ENCODE data around the gene APLNR. TPM values are rescaled to one million over a fixed set of nuclear protein-coding genes. Genes with fewer than 3 reads are reported as not detected.

The APLNR gene
- total and polyA plus RNA-seq, 2 of the 4 experiments (the other 2 are of a cell fraction), result not detected

- no peak overlapping the region for H2BK5ac ChIP-seq (ENCODE audit: low read depth, low read length, poor library complexity, severe bottlenecking)
- no TSS peak for BruUV-seq (replicated peaks)
- peak overlapping the region; percentile 29 for H2AK9ac ChIP-seq (replicated peaks; ENCODE audit: low read depth, low read length, poor library complexity)
- H3K18ac ChIP-seq (ENCODE audit: low read depth, low read length), result no peak overlapping the region
- H4K8ac ChIP-seq (ENCODE audit: low read depth in 2 of 2, low read length in 2 of 2), result no peak overlapping the region
- no peak overlapping the region for H3K14ac ChIP-seq (replicated peaks; ENCODE audit: low read depth, low read length)
- no peak for TF ChIP-seq MAFK (IDR thresholded peaks at IDR 0.05; ENCODE audit: low read depth, low read length)
- no peak for TF ChIP-seq BHLHE40 (IDR thresholded peaks at IDR 0.05; ENCODE audit: low read depth, low read length)
- TF ChIP-seq RAD21 (IDR thresholded peaks at IDR 0.05; ENCODE audit: low read length), result no peak
- TF ChIP-seq POLR2A (IDR thresholded peaks at IDR 0.05; ENCODE audit: low read depth, low read length), result no peak
- TF ChIP-seq RCOR1 (IDR thresholded peaks at IDR 0.05; ENCODE audit: insufficient replicate concordance, low read length), result no peak
- TF ChIP-seq MXI1 (IDR thresholded peaks at IDR 0.05; ENCODE audit: borderline replicate concordance, low read depth, low read length), result no peak
- no peak for TF ChIP-seq NFE2L2 (IDR thresholded peaks at IDR 0.05; ENCODE audit: low read depth, low read length)
- TF ChIP-seq MAZ (IDR thresholded peaks at IDR 0.05; ENCODE audit: borderline replicate concordance, low read depth, low read length), result no peak
- no peak for TF ChIP-seq CEBPB (IDR thresholded peaks at IDR 0.05; ENCODE audit: low read depth, low read length)
- no CpG with 5 or more reads among the region's 7 CpGs for WGBS, 2 experiments (ENCODE audit: extremely low coverage in 2 of 2, insufficient read length in 1 of 2)
- DNase-seq, result no peak
- no peak overlapping the region for H4K5ac ChIP-seq (ENCODE audit: low read depth, low read length)
- H3K9me3 ChIP-seq (ENCODE audit: control insufficient read depth, insufficient read depth, low read length), result no peaks in the 10 kb centered on the region
- H4K91ac ChIP-seq (ENCODE audit: insufficient read depth, low read depth, low read length), result no peak overlapping the region
- H3K4me3 ChIP-seq (ENCODE audit: insufficient read depth, low read depth, low read length), result no peak overlapping the region
- in situ Hi-C loops (cut with MboI; ENCODE audit: low sequenced_read_pairs), result no loop called here
- no peak for ATAC-seq (ENCODE audit: low read depth)
- CTCF ChIA-PET, result no interaction called here
- no peak overlapping the region for H2BK20ac ChIP-seq (ENCODE audit: low read depth, low read length)
- H2BK15ac ChIP-seq (ENCODE audit: low read depth, low read length), result no peak overlapping the region
- intact Hi-C loops (cut with micrococcal nuclease), result loop anchor here (5.0 kb wide), 1 partner anchor 138 kb away; no protein-coding TSS in a partner anchor
- peaks cover 11% of the 10 kb centered on the region; the same call in 1 of the 2 replicates for H3K27me3 ChIP-seq (ENCODE audit: control insufficient read depth, insufficient read depth, low read length)
- H2AFZ ChIP-seq (replicated peaks; ENCODE audit: low read length, poor library complexity), result peak overlapping the region; percentile 1
- no peak overlapping the region for H3K9ac ChIP-seq (ENCODE audit: low read depth, low read length)
- H3K79me1 ChIP-seq (ENCODE audit: low read depth in 1 of 2, low read length in 2 of 2), result no peaks in the 10 kb centered on the region
- no peaks in the 10 kb centered on the region for H3K36me3 ChIP-seq (ENCODE audit: control insufficient read depth, insufficient read depth, low read length)
- H4K20me1 ChIP-seq (ENCODE audit: insufficient read depth, low read length), result no peaks in the 10 kb centered on the region
- no peak overlapping the region for H3K4ac ChIP-seq (ENCODE audit: low read depth, low read length)
- dilution Hi-C loops (cut with HindIII; ENCODE audit: low sequenced_read_pairs, unreplicated experiment), result no loop called here
- POLR2A ChIA-PET (ENCODE audit: unreplicated experiment), result no interaction called here
- peaks cover 10% of the 10 kb centered on the region for H3K9me1 ChIP-seq (ENCODE audit: insufficient read depth, low read length)
- H3K23ac ChIP-seq (ENCODE audit: low read depth, low read length), result no peak overlapping the region
- H3K4me2 ChIP-seq (ENCODE audit: low read depth, low read length), result no peak overlapping the region
- peaks cover 16% of the 10 kb centered on the region for H3K4me1 ChIP-seq (ENCODE audit: control insufficient read depth, insufficient read depth, low read length)
- 0 out of 2 replicates have a peak overlapping the region, but pooled peaks have one; percentile 23 for H2AK5ac ChIP-seq (ENCODE audit: low read depth, low read length)
- no peak overlapping the region for H3K56ac ChIP-seq (ENCODE audit: extremely low read depth, insufficient read depth, low read length)
- 0 out of 2 replicates have a peak overlapping the region, but pooled peaks have one; percentile 18 for H2BK120ac ChIP-seq (ENCODE audit: low read depth, low read length)
- H3K27ac ChIP-seq (ENCODE audit: insufficient read depth, low read length), result no peak overlapping the region
These were observed 26.3 kb downstream of the APLNR start for GRCh38 chr11:57210781-57211180.

Measured in IMR-90 (cell line).